ENCODE data around the gene TULP1.
A peak's percentile ranks its signal among the peaks of the same experiment; 100 is the strongest.

Gene TULP1

DNA sequence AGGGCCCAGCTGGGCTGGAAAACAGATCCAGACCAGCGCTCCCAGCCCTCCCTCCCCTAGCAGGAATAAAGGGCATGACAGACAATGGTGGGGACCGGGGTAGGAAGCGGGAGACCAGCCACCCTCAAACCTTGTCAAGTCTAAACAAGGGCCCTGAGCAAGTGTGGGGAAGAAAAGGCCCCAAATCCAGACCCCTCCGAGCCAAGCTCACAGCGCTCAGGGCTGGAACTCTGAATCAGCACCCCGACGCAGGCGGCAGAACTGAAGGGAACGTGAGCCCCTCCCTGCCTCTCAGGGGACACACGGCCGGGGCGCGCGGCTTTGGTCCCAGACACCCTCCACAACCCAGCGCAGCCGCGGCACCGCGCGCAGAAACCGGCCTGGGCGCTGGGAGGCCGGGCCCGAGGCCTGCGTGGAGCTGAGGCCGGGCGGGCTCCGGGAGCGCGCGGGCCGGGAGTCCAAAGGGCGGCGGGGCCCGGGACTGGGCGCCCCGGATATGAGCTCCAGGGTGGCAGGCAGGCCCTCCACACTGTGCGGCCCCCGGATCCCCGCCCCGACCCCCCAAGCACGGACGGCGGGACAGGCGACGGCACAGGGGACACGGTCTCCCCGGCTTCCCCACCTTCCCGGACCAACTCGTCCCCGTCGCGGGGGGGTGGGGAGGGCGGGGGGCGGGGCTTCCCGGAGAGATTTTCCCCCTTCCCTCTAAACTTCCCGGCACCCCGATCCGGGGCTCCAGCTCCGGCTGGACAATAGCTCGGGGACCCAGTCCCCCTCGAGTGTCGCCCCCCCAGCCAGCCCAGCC is 16.5 kb downstream of the TULP1 start:
- DNase-seq, result peak; percentile 68

- peak; percentile 35 for DNase-seq
These were observed 17.2 kb downstream of the TULP1 start for GRCh38 chr6:35495258-35496035.

DNA sequence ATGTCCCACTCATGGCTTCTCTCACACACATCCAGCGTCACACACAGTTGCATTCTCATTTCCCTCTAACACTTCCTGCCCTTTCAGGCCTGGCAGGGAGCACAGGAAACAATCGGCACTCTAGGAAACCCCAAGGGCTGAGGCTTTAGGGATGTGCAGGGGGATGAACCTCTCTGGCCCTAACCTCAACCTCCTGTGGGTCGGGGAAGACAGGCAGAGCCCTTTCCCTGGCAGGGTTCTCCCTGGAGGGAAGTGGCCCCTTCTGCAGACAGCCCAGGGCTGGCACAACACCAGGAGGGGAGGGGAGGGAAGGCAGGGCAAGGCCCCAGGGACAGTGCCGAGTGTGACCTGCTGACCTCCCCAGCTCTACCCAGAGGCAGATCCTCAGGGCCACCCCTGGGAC is 18.5 kb downstream of the TULP1 start:
- no peak for DNase-seq

DNA sequence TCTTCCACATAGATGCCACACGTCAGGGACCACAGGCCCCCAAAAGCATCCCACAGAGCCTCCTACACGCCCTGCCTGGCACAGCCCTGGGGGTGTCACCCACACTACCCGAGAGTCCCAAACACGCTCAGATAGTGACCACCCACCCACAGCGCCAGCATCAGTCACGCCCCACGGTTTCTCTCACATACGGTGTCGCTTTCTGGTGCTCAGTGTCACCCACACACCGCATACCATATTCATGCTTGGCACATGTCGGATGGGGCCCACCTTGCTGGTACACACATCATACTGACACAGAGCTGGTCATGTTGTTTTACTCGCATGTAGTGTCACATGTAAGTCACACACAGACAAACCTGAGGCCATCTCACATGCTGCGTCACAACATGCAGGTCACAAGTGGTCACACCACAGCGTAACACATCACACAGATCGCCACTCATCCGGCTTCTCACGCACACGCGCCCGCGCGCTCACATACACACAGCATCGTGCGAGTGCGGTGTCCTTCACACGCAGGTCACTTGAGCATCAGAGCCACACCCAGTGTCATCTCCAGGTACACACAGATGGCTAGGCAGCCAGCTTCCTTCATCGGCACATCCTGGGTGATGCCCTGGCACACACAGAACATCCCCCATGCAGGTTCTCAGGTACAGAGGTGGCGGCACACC is 19.3 kb downstream of the TULP1 start:
- DNase-seq, result peak; percentile 30

DNA sequence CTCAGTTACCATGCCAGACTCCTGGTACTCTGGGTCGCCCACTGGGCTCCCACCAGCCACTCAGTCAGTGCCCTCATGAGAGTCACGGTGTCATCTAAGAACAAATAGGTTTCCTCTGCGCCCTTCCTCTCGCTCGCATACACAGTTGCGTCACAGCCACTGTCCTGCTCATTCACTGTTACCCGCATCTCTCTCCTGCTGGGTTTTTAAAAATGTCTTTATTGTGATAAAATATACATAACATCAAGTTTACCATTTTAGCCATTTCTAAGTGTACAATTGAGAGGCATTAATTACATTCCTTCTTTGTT is 19.8 kb downstream of the TULP1 start:
- no peak for DNase-seq

DNA sequence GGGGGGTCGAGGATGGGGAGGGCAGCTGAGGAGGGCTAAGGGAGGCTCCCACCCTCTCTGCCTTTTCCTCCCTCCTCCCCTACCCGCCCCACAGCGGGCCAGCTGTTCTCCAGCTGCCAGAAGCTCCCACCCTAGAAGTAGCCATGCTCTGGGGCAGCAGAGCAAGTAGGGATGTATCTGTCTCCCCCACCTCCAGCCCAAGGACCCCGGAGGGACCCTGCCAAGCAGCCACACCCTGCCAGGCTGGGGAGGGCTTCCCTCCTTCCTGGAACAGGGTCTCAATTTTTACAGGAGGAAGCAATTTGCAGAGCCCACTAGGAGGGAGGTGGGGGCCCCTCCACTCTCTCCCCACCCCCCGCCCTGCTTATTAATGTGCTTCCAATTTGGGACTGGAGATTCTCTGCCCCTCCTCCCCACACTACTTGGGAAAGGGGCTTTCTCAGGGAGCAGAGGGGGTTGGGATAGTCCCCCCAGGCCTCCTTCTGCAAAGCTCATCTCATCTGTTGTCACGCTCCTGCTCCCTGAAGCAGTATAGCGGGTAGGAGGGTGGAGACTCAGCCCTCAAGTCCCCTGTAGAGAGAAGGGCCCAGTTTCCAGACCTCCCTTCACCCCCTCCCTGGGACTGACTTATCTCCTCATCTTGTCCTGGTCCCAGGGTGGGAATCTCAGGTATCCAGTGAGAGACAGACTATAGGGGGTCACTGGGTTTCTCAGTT is 20.3 kb downstream of the TULP1 start:
- peak; percentile 38 for DNase-seq

DNA sequence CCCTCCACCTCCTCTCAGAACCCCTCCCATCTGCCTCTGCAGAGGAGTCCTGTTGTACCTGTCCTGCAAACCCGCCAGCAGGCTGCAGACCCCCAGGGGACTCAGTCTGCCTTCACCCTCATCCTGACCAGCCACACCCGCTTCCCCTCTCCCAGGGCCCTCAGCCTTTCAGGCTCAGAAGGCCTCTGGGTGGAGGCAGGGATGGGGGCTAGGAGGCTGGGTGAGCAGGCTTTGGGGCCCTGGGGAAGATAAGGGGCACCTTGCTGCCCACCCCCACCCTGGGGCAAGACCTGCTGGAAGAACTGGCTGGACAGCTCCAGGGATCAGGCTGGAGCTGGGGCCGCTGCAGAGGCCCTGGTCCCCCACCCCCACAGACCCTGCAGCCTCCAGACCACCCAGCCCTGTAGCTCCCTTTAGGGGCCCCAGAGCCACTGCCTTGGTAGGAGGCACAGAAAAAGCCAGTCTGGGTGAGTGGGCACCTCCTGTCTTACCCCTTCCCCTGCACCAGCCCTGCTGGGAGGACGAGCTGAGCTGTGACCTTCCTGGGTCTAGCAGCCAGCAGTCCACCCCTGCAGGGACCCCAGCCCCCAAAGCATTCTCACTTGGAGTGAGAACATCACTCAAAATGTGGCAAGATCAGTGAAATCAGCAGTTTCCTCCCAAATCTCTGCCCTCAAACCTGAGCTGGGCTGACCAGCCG is 21.0 kb downstream of the TULP1 start:
- DNase-seq, result peak; percentile 57

GRCh38 chr6:35490821-35491557 is 21.7 kb downstream of the TULP1 start:
- DNase-seq, result no peak

DNA sequence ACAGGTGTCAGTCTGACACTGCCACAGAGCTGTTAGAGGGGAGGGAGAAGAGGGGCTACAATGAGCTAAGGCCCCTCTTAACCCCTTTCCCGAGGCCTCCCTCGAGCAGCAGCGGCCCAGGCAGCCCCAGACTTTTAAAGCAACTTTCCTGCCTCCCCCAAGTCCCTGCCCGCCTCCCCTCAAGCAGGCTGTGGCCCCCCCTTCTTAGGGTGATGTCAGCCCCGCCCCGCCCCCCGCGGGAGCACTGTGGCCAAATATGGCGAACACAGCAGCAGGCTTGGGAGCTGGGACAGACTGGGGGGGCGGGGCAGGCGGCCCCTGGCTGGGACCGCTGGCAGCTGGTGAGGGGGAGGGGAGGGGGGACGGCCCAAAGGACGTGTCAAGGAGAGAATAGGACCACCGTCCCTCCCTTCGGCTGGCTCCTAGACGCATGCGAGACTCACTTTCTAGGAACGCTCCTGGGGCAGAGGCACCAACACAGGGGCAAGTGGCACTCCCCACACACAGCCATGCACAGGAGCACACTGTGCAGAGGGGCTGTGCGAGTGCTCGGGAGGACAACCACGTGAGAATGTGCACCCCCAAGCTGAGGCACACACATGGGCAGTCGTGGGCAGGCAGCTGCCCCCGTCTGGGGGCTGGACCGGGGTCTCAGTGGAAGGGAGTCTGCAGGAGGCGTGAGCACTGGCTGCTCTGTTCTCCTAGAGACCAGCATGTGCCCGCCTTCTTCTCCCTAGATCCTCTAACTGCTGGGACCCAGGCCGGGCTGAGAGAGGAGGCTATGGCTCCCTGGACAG is 22.5 kb downstream of the TULP1 start:
- peak; percentile 79 for DNase-seq

- DNase-seq, result no peak
These were observed 23.6 kb downstream of the TULP1 start for GRCh38 chr6:35489066-35489465.

GRCh38 chr6:35488517-35488862 is 24.2 kb downstream of the TULP1 start:
- DNase-seq, result no peak

- DNase-seq, result no peak
These were observed 24.8 kb downstream of the TULP1 start for GRCh38 chr6:35487658-35488516.

GRCh38 chr6:35486005-35486925 is 26.4 kb downstream of the TULP1 start:
- no peak for DNase-seq

DNA sequence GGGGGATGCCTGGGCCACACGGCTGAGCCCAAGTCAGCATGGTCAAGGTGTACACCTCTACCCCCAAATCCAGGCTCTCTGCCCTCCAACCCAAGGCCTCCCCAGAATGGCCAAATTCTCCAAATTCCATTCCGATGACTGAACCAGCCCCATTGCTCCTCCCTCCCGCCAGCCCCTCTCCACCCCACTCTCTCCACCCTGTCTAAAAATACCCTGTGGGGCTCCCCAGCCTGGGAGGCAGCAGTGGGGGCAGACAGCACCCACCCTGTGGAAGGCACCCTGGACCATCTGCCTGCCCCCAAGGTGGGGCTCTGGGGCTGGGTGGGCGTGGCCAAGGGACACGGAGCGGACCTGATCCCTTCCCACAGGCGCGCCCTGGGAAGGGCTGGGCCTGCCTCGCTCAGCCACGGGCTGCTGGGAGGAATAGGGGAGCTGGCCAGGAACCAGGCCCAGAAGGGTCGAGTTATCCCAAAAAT is 27.3 kb downstream of the TULP1 start:
- DNase-seq, result no peak

DNA sequence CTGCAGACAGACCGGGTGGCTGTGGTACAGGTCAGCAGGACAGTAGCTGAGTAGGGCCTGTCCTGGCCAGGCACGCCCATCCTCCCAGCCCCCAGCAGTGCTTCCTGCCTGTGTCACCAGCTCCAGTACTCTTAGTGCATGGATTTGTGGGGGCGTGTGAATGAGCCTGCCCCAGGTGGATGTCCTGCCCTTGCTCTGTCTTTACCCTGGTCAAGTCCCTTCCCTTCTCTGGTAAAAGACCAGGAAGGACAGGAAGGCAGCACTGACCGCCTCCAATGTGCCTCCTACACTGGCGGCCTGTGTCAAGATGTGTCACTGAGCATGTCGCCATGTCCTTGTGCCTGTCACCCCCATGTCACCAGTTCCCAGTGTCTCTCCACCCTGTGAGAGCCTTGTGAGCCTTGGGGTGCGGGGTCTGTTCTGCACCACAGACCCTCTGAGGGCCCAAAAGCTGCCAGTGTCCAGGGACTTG is 27.7 kb downstream of the TULP1 start:
- DNase-seq, result no peak

DNA sequence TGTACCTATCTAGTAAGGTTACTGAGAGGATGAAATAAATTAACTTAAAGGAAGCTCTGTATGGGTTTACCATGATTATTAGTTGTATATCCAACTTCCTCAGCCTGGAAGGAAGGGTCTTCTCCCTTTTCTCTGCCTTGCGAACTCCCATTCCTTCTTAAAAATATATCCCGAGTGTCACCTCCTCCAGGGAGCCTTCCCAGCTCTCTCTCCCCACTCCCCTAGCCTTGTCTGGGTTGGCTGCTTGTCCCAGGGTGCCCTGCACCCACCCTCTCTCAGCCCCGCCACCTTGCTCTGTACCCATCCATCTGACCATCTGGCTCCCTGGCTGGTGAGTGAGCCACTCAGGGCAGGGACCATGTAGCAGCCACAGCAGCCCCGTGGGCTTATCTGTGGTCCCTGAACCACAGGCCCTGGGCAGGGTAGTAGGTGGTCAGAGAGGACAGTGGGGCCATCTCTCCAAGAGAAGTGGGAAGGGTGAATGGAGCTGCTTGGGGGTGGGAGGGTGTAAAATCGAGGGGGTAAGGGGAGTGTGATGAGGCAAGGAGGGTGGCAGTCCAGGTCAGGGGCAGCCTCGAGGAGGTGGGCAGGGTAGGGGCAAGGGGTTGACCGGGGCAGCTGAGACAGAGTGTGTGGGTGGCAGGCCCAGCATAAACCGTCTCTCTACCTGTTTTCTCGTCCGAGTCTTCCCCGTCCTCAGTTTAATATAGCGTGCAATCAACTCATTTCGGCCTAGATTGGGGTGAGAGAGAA is 28.6 kb downstream of the TULP1 start:
- no peak for DNase-seq

GRCh38 chr6:35483490-35483889 is 29.2 kb downstream of the TULP1 start:
- no peak for DNase-seq

DNA sequence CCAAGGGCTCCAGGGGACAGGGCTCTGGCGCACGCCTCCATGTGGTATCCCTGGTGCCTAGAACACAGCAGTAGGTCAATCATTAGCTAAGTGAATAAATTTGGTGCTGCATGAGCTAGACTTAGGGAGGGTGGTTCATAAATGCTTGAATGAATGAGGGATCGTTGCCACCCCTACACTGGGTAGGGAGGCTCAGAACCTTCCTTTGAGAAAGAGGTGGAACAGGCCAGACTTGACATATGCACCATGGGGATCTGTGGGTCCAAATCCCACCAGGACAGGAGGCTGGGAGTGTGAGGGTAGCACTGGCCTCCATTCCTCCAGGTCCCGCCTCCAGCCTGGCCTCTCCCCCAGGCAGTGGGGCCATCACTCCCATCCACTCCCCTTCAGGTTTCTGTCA is 29.6 kb downstream of the TULP1 start:
- DNase-seq, result no peak

Measured in retina (tissue), 1 donor.